ENCODE data around the gene SLC18A2.
"Not testable (repeated sequence)": the region's sequence is repeated elsewhere in the genome, so short reads cannot be mapped to it uniquely, and the experiment has no call there.

The SLC18A2 gene

DNA sequence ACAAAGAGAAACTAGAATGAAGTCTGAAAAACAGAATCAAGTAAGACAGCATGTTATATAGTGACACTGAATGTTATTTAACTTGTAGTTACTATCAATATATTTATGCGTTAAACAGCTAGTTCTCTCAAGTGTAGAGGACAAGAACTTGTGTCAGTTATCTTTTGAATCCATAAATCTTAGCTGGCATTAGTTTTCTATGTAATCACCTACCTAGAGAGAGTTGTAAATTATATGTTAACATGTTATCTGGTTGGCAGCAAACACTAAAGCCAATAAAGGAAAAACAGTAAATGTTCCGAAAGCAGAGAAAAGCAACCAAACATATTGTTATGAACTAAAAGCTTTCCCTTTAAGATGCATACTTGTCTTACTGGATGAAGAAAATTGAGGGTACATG is 36.8 kb downstream of the SLC18A2 start:
- no peak overlapping the region for H3K27ac ChIP-seq
- H3K9me3 ChIP-seq (ENCODE audit: control insufficient read depth, low read length): no peaks in the 10 kb centered on the region
- H3K27me3 ChIP-seq (ENCODE audit: control insufficient read depth, insufficient read depth, low read length): no peaks in the 10 kb centered on the region
- no peak overlapping the region for H3K4me3 ChIP-seq (ENCODE audit: low read depth, low read length)
- H3K4me1 ChIP-seq: no peaks in the 10 kb centered on the region
- no peak overlapping the region for H3K4me2 ChIP-seq (ENCODE audit: low read length)
- H3K36me3 ChIP-seq (ENCODE audit: control insufficient read depth, insufficient read depth, low read length): no peaks in the 10 kb centered on the region
- TF ChIP-seq CTCF (IDR thresholded peaks at IDR 0.05): no peak
- H3K79me2 ChIP-seq: no peaks in the 10 kb centered on the region
- H2AFZ ChIP-seq: no peak overlapping the region
- no peak overlapping the region for H3K9ac ChIP-seq

GRCh38 chr10:117284716-117285494 is 44.0 kb downstream of the SLC18A2 start:
- no peak overlapping the region for H3K9ac ChIP-seq
- H3K4me3 ChIP-seq (ENCODE audit: low read depth, low read length): no peak overlapping the region
- TF ChIP-seq CTCF (IDR thresholded peaks at IDR 0.05): no peak
- peaks cover 2% of the 10 kb centered on the region for H3K79me2 ChIP-seq
- no peaks in the 10 kb centered on the region for H3K36me3 ChIP-seq (ENCODE audit: control insufficient read depth, insufficient read depth, low read length)
- no peak overlapping the region for H3K27ac ChIP-seq
- peaks cover 3% of the 10 kb centered on the region for H3K4me1 ChIP-seq
- H3K4me2 ChIP-seq (ENCODE audit: low read length): no peak overlapping the region
- H3K9me3 ChIP-seq (ENCODE audit: control insufficient read depth, low read length): no peaks in the 10 kb centered on the region
- H3K27me3 ChIP-seq (ENCODE audit: control insufficient read depth, insufficient read depth, low read length): no peaks in the 10 kb centered on the region
- H2AFZ ChIP-seq: no peak overlapping the region

GRCh38 chr10:117290872-117291271 is 50.0 kb downstream of the SLC18A2 start:
- H2AFZ ChIP-seq; H3K36me3 ChIP-seq (ENCODE audit: control insufficient read depth, insufficient read depth, low read length); H3K9ac ChIP-seq; H3K4me1 ChIP-seq; H3K4me2 ChIP-seq (ENCODE audit: low read length); H3K79me2 ChIP-seq; H3K27ac ChIP-seq; H3K27me3 ChIP-seq (ENCODE audit: control insufficient read depth, insufficient read depth, low read length); H3K9me3 ChIP-seq (ENCODE audit: control insufficient read depth, low read length); H3K4me3 ChIP-seq (ENCODE audit: low read depth, low read length): not testable (repeated sequence)

- no peak overlapping the region for H3K4me2 ChIP-seq (ENCODE audit: low read length)
- H3K79me2 ChIP-seq: peaks cover 9% of the 10 kb centered on the region
- no peak for TF ChIP-seq CTCF (IDR thresholded peaks at IDR 0.05)
- H3K9me3 ChIP-seq (ENCODE audit: control insufficient read depth, low read length): no peaks in the 10 kb centered on the region
- no peak overlapping the region for H3K4me3 ChIP-seq (ENCODE audit: low read depth, low read length)
- no peaks in the 10 kb centered on the region for H3K27me3 ChIP-seq (ENCODE audit: control insufficient read depth, insufficient read depth, low read length)
- no peak overlapping the region for H3K9ac ChIP-seq
- no peak overlapping the region for H2AFZ ChIP-seq
- H3K36me3 ChIP-seq (ENCODE audit: control insufficient read depth, insufficient read depth, low read length): no peaks in the 10 kb centered on the region
- no peak overlapping the region for H3K27ac ChIP-seq
- H3K4me1 ChIP-seq: no peaks in the 10 kb centered on the region
Observed at GRCh38 chr10:117294039-117294645, 53.2 kb downstream of the SLC18A2 start.

- H3K4me3 ChIP-seq (ENCODE audit: low read depth, low read length): no peak overlapping the region
- no peaks in the 10 kb centered on the region for H3K36me3 ChIP-seq (ENCODE audit: control insufficient read depth, insufficient read depth, low read length)
- no peak overlapping the region for H3K9ac ChIP-seq
- no peak for TF ChIP-seq CTCF (IDR thresholded peaks at IDR 0.05)
- no peak overlapping the region for H3K4me2 ChIP-seq (ENCODE audit: low read length)
- peaks cover 10% of the 10 kb centered on the region for H3K79me2 ChIP-seq
- no peaks in the 10 kb centered on the region for H3K9me3 ChIP-seq (ENCODE audit: control insufficient read depth, low read length)
- no peaks in the 10 kb centered on the region for H3K4me1 ChIP-seq
- no peak overlapping the region for H2AFZ ChIP-seq
- no peaks in the 10 kb centered on the region for H3K27me3 ChIP-seq (ENCODE audit: control insufficient read depth, insufficient read depth, low read length)
- H3K27ac ChIP-seq: no peak overlapping the region
Observed at GRCh38 chr10:117294735-117295134, 53.8 kb downstream of the SLC18A2 start.

Measured in parathyroid adenoma (tissue), 2 donors.